Transverse colon (tissue), 4 donors: Measurements from ENCODE around the gene HEATR9.

ENCODE experiments used
- EP300 ChIP-seq: sonication (generic); formaldehyde crosslinking; IDR thresholded peaks from one replicate; pipeline ENCODE4 v1.6.1; 2017; ENCODE audit warnings: antibody characterized with exemption, low read depth
- POLR2AphosphoS5 ChIP-seq, 3 donors: sonication (generic); formaldehyde crosslinking; IDR thresholded peaks; one replicate each; pipeline ENCODE4 v1.6.1; 2016; ENCODE audit warnings: antibody characterized with exemption in 3 of 3
- TF ChIP-seq, protein P1 (sequence below), 5 experiments: fragments of 200-600 bp in 3 of 5; fragments of 450-650 bp in 2 of 5; sonication (generic) in 3 of 5; IDR thresholded peaks; 1 replicate in 2 of 5; 2 replicates in 3 of 5; pipeline ENCODE4 v1.5.1; 2016 to 2017; ENCODE audit warnings: antibody characterized with exemption in 5 of 5, inconsistent platforms in 3 of 5, mild to moderate bottlenecking in 2 of 5, moderate library complexity in 1 of 5

DNA sequence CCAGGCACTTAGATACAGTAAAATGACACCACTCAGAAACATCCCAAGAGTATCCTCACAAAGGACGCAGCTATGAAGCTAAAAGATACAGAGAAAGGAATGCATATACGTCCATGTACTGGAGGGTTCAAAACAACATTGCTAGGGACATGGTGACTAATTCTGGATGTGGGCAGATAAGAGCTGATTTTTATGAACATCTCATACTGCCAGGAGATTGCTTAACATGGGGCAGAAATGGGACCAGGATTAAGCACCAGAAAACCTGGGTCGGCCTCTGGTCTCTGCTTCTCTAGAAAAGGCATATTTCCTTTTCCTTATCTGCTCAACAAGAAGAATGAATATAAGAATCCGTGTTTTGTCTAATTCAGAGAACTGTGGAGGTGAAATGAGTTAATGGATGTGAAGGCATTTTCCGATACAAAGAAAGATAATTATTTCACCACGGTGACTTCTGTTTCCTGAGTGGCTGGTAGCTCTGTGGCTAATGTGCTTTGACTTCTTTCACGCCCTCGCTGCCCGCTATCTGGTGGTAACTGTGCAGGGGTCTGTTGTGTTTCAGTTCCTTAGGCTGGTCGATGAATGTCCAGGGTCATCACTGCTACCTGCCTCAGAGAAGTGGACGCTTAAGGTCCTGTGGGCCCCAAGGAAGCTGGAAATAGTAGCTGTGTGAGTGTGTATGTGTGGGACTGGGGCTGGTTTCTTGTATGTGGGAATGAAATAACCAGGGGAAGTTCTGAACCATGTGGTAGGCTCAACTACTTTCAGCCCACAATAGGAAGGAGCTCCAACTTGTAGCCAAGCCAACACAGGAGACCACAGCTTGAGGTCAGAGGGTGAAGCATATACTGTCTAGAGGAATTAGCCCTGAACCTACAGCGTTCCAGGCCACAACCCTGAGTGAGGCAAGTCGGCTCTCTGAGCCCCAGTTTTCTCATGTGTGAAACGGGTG is 27.2 kb upstream of the HEATR9 start:
- no peak for TF ChIP-seq POLR2AphosphoS5 (IDR thresholded peaks at IDR 0.05)
- TF ChIP-seq, protein P1, sequence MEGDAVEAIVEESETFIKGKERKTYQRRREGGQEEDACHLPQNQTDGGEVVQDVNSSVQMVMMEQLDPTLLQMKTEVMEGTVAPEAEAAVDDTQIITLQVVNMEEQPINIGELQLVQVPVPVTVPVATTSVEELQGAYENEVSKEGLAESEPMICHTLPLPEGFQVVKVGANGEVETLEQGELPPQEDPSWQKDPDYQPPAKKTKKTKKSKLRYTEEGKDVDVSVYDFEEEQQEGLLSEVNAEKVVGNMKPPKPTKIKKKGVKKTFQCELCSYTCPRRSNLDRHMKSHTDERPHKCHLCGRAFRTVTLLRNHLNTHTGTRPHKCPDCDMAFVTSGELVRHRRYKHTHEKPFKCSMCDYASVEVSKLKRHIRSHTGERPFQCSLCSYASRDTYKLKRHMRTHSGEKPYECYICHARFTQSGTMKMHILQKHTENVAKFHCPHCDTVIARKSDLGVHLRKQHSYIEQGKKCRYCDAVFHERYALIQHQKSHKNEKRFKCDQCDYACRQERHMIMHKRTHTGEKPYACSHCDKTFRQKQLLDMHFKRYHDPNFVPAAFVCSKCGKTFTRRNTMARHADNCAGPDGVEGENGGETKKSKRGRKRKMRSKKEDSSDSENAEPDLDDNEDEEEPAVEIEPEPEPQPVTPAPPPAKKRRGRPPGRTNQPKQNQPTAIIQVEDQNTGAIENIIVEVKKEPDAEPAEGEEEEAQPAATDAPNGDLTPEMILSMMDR (IDR thresholded peaks at IDR 0.05): no peak
- TF ChIP-seq EP300: no peak
